HG03159 (cell line): Measurements from ENCODE around the gene GPR137B.

Source experiments
- ATAC-seq: cut with Tn5 transposase; IDR thresholded peaks from one replicate; pipeline ENCODE4 v1.9.1; 2021; ENCODE audit warnings: mild to moderate bottlenecking, moderate library complexity; ENCODE audit not compliant: unreplicated experiment

Gene GPR137B, protein sequence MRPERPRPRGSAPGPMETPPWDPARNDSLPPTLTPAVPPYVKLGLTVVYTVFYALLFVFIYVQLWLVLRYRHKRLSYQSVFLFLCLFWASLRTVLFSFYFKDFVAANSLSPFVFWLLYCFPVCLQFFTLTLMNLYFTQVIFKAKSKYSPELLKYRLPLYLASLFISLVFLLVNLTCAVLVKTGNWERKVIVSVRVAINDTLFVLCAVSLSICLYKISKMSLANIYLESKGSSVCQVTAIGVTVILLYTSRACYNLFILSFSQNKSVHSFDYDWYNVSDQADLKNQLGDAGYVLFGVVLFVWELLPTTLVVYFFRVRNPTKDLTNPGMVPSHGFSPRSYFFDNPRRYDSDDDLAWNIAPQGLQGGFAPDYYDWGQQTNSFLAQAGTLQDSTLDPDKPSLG

DNA sequence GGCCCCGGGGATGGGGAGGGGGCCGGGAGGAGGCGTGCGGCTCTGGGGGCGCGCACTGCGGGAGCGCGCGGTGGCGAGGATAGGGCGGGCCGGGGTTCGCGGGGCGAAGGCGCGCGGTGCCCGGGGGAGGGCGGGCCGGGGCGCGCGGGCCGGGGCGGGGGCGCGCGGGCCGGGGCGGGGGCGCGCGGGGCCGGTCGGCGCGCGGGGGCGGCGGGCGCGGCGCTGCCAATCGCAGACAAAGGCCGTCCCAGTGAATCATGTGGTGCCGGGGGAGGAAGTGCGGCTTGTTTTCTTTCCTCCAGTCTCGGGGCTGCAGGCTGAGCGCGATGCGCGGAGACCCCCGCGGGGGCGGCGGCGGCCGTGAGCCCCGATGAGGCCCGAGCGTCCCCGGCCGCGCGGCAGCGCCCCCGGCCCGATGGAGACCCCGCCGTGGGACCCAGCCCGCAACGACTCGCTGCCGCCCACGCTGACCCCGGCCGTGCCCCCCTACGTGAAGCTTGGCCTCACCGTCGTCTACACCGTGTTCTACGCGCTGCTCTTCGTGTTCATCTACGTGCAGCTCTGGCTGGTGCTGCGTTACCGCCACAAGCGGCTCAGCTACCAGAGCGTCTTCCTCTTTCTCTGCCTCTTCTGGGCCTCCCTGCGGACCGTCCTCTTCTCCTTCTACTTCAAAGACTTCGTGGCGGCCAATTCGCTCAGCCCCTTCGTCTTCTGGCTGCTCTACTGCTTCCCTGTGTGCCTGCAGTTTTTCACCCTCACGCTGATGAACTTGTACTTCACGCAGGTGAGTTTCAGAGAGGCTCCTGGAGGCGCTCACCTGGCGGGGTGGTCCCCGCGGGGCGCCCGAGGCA, at the start of gene GPR137B:
GPR137B (plus strand) TSS at position 287 of the 851 bp plus-strand sequence; CDS start at position 371, 84 bp downstream.
- ATAC-seq = peak; percentile 65

DNA sequence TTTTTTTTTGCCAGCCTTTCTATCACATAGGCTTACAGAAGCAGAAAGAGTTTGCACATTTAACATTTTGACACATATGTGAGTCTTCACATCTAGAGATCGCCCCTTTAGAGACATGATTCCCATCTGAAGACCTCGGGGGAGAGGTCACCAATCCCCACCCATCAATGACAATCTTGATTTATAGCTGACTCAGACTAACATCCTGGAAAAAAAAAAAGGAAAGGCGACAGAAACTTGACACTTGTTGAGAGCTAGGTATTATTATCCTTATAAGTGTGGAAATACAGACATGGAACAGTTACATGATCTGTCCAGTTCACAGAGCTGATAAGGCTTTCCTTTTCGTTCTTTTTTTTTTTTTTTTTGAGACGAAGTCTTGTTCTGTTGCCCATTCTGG, 49.4 kb upstream of the GPR137B start:
- ATAC-seq = no peak

DNA sequence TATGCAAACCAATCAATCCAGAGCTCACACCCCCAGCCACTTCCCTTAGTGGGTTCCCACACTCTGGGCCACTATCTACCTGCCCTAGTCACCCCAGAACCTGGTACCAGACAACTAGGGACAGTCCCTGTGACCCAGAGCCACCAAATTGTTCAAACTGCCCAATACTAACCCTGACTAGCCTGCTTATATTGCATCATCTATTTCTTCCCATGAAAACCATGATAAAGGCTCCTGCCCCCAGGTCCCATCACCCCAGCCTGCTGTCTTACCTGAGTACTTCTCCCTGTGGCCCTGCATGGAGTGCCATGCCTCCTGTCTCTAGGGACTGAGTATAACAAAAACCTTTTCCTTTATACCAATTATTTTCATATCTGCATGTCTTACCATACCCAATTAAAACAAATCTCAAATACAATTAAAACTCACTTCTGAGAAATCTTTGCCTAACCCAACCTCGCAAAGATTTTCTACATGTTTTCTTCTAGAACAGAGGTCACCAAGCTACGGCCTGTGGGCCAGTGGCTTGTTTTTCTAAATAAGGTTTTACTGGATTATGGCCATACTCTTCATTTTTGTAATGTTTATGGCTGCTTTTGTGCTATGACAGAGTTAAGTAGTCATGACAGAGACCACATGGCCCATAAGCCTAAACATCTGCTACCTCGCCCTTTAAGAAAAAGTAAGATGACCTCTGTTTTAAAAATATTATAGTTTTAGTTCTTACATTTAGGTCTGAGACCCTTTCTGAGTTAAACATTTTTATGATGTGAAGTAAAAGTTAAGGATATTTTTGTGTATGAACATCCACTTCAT, 46.4 kb upstream of the GPR137B start:
- ATAC-seq = no peak

DNA sequence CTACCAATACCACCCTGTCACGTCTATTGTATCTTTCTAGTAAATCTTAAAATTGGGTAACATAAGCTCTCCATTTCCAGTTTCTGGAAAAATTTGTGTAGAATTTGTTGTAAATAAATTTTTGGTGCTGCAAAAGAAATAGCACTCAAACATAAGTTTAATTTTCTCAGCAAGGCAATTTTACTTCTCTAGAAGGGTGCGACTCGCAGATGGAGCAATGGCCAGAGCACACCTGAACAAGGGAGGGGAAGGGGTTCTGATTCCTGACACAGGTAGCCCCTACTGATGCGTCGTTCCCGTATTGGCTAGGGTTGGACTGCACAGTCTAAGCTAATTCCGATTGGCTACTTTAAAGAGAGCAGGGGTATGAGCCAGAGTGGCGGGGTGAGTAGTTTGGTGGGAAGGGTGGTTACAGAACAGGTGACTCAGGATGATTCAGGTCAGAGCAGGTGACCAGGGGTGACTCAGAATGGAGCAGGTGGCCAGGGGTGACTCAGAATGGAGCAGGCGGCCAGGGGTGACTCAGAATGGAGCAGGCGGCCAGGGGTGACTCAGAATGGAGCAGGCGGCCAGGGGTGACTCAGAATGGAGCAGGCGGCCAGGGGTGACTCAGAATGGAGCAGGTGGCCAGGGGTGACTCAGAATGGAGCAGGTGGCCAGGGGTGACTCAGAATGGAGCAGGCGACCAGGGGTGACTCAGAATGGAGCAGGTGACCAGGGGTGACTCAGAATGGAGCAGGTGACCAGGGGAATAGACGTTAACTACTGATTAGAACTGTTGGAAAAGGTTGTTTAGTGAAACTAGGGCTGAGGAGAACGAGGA, 45.5 kb upstream of the GPR137B start:
- peak; percentile 57 for ATAC-seq

DNA sequence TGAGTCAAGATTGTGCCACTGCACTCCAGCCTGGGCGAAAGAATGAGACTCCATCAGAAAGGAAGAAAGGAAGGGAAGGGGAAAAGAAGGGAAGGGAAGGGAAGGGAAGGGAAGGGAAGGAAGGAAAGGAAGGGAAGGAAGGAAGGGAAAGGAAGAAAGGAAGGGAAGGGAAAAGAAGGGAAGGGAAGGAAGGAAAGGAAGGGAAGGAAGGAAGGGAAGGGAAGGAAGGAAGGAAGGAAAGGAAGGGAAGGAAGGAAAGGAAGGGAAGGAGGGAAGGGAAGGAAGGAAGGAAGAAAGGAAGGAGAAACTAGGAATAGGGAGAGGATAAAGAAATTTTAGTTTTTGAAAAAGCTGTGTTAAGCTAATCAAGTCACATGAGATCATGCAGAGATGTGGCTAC, 44.1 kb upstream of the GPR137B start:
- no peak for ATAC-seq

DNA sequence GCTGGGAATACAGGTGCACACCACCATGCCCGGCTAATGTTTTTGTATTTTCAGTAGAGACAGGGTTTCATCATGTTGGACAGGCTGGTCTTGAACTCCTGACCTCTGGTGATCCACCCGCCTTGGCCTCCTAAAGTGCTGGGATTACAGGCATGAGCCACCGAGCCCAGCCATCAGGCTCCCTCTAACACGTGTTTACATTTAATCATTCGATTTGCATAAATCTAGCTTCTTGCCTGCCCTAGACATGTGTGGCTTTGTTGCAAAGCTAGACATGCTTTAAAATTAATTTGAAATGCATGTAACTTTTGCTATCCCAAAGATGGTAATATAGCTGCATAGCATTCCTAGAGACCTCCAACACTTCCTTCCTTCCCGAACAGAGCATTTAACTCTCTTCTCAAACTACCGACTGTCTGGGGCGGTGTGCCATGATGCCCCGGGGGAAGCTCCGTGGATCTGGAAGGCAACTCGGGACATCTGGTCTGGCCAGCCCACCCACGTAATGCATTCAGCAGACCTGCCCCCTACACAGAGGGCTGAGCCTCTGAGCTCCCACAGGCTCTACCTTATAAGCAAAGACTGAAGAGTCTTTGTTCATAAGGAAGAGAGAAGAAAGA, 42.9 kb upstream of the GPR137B start:
- no peak for ATAC-seq

DNA sequence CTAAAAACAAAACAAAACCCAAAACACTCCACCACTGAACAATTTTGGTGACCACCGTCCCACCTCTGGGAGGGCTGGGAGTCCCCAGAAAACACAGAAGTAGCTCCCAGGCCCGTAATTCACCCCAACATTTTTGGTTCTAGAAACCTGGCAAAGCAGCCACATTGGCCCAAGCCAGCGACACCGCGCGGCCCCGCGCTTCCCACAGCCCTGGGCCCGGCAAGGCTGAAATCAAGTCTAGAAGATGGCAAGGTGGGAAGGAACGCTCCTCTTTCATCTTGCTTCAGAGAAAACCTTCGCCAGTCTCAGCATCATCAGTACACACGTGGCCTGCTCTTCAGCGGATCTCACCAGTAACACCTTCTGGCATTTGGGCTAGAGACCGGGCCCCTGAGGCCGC, 41.5 kb upstream of the GPR137B start:
- no peak for ATAC-seq

DNA sequence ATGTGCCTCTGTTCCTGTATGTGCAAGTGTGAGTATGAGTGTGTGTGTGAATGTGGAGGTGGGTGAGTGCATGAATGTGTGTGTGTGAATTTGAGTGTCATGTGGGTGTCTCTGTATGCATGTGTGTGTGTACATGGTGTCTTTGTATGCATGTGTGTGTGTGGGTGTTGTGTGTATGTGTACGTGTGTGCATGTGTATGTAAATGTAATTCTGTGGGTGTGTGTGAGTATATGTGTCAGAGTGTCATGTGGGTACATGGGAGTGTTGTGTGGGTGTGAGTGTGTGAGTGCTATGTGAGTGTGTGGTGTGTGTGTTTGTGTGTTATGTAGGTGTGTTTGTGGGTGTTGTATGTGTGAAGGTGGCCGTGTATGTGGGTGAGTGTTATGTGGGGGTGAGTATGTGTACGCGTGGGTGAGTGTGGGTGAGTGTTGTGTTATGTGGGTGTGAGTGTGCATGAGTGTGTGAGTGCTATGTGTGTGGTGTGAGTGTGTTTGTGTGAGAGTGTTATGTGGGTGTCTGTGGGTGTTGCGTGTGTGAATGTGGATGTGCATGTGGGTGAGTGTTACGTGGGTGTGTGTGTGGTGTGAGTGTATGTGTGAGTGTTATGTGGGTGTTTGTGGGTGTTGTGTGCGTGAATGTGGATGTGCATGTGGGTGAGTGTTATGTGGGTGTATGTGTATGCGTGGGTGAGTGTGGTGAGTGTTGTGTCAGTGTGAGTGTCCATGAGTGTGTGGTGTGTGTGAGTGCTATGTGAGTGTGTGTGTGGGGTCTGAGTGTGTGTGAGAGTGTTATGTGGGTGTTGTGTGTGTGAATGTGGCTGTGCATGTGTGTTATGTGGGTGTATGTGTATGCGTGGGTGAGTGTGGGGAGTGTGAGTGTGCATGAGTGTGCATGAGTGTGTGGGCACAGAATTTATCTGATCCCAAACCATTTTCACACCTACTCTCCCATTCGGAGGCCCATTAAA, 40.8 kb upstream of the GPR137B start:
- no peak for ATAC-seq

DNA sequence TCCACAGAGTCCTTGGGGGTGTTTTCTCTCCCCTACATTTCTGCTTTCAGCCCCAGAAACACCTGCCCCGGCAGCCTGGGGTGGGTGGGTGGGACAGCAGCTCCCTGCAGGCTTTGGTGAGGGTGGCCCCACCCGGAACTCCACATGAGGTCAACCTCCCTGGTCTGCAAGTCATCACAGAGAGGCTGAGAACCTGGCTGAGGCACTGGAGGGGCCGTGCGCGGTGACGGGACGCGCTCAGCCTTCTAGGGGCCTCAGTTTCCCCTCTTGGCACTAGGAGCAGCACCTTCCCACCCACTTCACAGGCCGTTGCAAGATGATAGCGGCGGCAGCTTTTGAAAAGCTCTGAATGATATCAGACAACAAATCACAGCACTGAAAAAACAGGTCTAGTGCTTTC, 39.7 kb upstream of the GPR137B start:
- no peak for ATAC-seq

DNA sequence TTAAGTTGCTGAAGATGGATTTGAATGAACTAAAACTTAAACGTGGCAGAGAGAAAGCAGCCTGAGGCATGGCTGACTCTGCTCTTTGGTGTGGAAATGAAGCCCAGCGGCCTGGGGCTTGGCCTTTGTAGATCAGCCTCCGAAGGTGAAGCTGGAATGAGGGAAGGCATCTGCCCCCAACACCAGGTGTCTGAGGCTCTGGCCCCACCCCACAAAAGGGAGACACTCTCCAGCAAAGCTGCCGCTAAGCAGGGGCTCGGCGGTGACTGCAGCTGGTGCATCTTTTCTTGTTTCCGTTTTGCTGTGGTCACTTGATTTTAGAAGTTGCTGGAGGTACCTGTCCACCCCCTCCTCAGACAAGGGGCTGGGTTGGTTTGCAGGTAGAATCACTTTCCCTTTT, 39.3 kb upstream of the GPR137B start:
- ATAC-seq = no peak

DNA sequence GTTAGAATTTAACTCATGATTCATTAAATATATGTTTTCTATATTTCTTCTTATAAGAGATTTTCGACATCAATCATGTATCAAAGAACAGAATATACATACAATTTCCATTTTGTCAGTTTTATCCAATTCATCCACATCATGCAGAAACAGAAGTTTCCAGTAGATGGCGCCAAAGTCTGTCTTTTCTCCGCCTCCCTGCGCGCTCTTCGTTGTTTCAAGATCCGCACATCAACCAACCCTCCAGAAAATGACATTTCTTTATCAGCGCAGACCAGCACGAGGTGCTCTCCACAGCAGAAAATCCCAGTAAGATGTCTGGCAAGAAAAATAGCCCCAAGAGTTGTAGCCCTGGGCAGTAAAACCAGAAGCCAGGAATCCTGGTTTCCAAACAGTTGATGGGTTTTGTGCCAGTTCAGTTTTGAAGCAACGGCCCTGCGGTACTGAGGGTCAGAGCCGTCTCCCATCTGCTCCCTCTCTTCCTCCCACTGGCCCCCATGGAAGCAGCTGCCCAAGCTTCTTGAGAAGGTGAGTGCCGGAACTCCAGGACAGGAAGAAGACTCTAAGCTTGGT, 38.6 kb upstream of the GPR137B start:
- ATAC-seq = peak; percentile 44

DNA sequence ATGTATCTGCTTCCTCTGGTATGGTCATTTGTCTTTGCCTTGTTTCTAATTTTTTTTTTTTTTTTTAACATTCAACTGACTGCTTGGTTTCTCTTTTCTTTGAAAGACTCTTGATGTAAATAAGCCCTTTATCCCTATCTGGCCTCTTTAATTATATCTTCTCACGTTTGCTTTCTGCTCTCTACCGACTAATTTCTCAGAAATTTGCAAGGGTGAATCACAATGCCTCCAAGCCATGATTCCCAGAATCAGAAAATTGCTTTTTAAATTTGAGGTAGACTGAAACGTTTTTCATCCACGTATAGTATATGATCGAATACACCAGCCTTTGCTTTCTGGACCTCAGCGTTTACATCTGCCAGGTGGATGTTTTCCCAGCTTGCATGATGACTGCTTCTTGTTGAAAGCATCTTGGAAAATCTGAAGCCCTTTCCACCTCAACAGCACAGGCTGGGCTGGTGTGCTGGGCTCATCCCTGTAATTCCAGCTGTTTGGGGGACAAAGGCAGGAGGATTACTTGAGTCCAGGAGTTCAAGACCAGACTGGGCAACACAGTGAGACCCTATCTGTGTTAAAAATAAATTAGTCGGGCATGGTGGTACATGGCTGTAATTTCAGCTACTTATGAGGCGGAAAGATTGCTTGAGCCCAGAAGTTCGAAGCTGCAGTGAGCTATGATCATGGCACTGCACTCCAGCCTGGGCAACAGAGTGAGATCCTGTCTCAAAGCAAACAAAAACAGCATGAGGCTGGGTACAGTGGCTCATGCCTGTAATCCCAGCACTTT, 35.0 kb upstream of the GPR137B start:
- no peak for ATAC-seq

DNA sequence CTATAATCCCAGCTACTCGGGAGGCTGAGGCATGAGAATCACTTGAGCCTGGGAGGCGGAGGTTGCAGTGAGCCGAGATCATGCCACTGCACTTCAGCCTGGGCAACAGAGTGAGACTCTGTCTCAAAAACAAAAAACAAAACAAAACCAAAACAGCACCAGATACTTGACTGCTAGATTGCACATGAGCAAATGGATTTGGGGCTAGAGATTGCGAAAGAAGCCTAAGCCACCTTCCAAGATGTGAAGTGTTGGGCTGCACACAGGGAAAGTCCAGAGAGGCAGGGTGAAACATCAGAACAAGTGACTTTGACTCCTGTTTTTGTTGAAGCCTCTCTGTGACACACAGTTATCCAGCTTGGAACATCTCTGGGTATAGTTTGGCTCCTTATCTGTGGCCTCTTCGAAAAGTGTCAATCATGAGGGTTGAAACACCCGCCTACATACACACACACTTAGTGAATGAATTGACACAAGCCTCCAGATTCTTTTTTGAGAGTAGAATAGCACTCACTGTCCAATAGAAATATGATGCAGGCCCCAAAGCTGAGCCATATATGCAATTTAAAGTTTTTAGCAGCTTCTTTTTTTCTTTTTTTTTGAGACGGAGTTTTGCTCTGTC, 34.2 kb upstream of the GPR137B start:
- ATAC-seq = no peak

DNA sequence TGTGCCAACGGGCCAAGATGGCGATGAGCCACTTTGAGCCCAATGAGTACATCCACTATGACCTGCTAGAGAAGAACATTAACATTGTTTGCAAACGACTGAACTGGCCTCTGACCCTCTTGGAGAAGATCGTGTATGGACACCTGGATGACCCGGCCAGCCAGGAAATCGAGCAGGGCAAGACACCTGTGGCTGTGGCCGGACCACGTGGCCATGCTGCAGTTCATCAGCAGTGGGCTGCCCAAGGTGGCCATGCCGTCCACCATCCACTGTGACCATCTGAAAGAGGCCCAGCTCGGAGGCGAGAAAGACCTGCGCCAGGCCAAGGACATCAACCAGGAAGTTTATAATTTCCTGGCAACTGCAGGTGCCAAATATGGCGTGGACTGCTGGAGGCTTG, 32.2 kb upstream of the GPR137B start:
- ATAC-seq = no peak

DNA sequence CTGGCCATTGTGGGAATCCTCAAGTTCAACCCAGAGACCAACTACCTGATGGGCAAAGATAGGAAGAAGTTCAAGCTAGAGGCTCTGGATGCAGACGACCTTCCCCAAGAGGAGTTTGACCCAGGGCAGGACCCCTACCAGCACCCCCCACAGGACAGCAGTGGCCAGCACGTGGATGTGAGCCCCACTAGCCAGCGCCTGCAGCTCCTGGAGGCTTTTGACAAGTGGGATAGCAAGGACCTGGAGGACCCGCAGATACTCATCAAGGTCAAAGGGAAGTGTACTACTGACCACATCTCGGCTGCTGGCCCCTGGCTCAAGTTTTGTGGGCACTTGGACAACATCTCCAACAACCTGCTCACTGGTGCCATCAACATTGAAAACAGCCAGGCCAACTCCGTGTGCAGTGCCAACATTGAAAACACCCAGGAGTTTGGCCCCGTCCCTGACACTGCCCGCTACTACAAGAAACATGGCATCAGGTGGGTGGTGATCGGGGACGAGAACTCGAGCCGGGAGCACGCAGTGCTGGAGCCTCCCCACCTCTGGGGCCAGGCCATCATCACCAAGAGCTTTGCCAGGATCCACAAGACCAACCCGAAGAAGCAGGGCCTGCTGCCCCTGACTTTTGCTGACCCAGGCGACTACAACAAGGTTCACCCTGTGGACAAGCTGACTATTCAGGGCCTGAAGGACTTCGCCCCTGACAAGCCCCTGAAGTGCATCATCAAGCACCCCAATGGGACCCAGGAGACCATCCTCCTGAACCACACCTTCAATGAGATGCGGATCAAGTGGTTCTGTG, 30.6 kb upstream of the GPR137B start:
- ATAC-seq = no peak

DNA sequence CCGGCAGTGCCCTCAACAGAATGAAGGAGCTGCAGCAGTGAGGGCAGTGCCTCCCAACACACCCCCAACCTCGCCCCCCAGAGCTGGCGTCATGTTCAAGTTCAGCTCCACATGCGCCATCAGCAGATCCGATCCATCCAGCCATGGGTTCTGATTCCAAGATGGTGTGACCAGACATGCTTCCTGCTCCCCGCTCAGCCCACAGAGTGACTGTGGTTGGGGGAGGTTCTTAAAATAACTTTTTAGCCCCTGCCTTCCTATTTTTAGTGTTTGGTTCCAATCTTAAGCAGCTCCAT, 30.1 kb upstream of the GPR137B start:
- ATAC-seq = no peak
